Fibroblast of skin of scalp (primary cell): Measurements from ENCODE around the gene DAZL. TPM values are rescaled to one million over a fixed set of nuclear protein-coding genes. Genes with fewer than 3 reads are reported as not detected.
"Not testable (repeated sequence)": the region's sequence is repeated elsewhere in the genome, so short reads cannot be mapped to it uniquely, and the experiment has no call there.

Experiments used
- DNase-seq: peaks from one replicate; pipeline ENCODE4 v3.0.0-alpha.2; 2013
- polyA plus RNA-seq, 2 experiments: library from polyadenylated mRNA; unstranded; fragments of 120-200 nt; gene quantifications; one replicate each; pipeline ENCODE4 v1.2.1, GENCODE V29; 2013; ENCODE audit not compliant: insufficient read length in 2 of 2

The DAZL gene
- not detected for polyA plus RNA-seq (2013, experiment 1 of 2; ENCODE audit: insufficient read length)
- polyA plus RNA-seq (2013, experiment 2 of 2; ENCODE audit: insufficient read length): not detected

GRCh38 chr3:16604887-16605602 lies at the start of gene DAZL:
Gene DAZL (minus strand): TSS chr3:16605423. CDS start chr3:16605205, 218 bp downstream.
- no peak for DNase-seq

GRCh38 chr3:16654976-16655375 lies 49.8 kb upstream of the DAZL start:
- no peak for DNase-seq

- no peak for DNase-seq
Measured at GRCh38 chr3:16653712-16654111, 48.5 kb upstream of the DAZL start.

- DNase-seq: no peak
Measured at GRCh38 chr3:16647668-16648067, 42.4 kb upstream of the DAZL start.

GRCh38 chr3:16639806-16640205 lies 34.6 kb upstream of the DAZL start:
- DNase-seq: no peak

- no peak for DNase-seq
Measured at GRCh38 chr3:16633948-16634347, 28.7 kb upstream of the DAZL start.

GRCh38 chr3:16632395-16632794 lies 27.2 kb upstream of the DAZL start:
- DNase-seq: no peak

GRCh38 chr3:16618721-16619120 lies 13.5 kb upstream of the DAZL start:
- DNase-seq: peak; percentile 69

- DNase-seq: not testable (repeated sequence)
Measured at GRCh38 chr3:16617155-16617554, 11.9 kb upstream of the DAZL start.

- no peak for DNase-seq
Measured at GRCh38 chr3:16616083-16616482, 10.9 kb upstream of the DAZL start.

GRCh38 chr3:16614033-16615031 lies 9.1 kb upstream of the DAZL start:
- peak; percentile 3 for DNase-seq

GRCh38 chr3:16609927-16610580 lies 4.8 kb upstream of the DAZL start:
- DNase-seq: no peak

GRCh38 chr3:16608816-16609215 lies 3.6 kb upstream of the DAZL start:
- peak; percentile 14 for DNase-seq

- DNase-seq: no peak
Measured at GRCh38 chr3:16607718-16608117, 2.5 kb upstream of the DAZL start.

GRCh38 chr3:16606398-16606797 lies 1.2 kb upstream of the DAZL start:
- DNase-seq: peak; percentile 23

GRCh38 chr3:16605966-16606365 lies 743 bp upstream of the DAZL start:
- no peak for DNase-seq

- DNase-seq: no peak
Measured at GRCh38 chr3:16604433-16604832, 790 bp downstream of the DAZL start.

GRCh38 chr3:16601537-16602005 lies 3.7 kb downstream of the DAZL start:
- no peak for DNase-seq

GRCh38 chr3:16600780-16601536 lies 4.3 kb downstream of the DAZL start:
- peak; percentile 79 for DNase-seq

- no peak for DNase-seq
Measured at GRCh38 chr3:16599694-16600093, 5.5 kb downstream of the DAZL start.

- DNase-seq: no peak
Measured at GRCh38 chr3:16596352-16597032, 8.7 kb downstream of the DAZL start.
